ENCODE data around the gene PSORS1C2. TPM values are rescaled to one million over a fixed set of nuclear protein-coding genes. Genes with fewer than 3 reads are reported as not detected.

PSORS1C2 gene
- total RNA-seq, 3 donors from 2014 or later (not counting 1 experiment from before 2014, with no cell fraction given): not detected

DNA sequence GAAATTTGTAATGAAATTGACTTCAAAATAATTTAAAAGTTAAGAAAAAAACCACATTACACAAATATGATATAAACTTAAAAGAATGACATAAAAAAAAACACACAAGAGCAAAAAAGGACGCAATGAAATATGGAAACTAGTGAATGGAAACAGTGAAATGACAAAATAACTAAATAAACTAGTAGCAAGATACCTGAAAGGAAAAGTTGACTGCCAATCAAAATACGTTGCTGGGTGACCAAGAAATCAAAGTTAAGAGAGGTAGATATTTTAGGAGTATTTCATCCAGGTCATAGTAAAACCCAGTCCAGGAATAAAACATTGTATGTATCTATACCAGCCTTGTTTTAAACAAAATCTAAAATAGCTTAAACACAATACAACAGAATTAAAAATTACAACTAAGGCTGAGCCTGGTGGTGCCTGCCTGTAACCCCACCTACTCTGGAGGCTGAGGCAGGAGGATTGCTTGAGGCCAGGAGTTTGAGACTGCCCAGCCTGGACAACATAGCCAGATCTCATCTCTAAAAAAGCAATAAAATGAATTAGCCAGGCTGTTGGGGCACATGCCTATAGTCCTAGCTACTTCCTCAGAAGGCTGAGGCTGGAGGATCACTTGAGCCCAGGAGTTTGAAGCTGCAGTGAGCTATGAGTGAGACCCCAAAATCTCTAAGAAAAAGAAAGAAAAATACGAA is 48.4 kb downstream of the PSORS1C2 start:
- no peak overlapping the region for H3K27ac ChIP-seq (ENCODE audit: low read length)
- Mint-ChIP-seq H3K4me1 (peaks cover 16 to 23% of the 10 kb centered on the region in 2 donors), H3K9me3 (no peaks in the 10 kb centered on the region), H3K36me3 (no peaks in the 10 kb centered on the region), H3K27ac (no peak overlapping the region), H3K4me3 (no peak overlapping the region), H3K27me3 (ENCODE audit: low read depth in 2 of 2) (peaks cover 2 to 12% of the 10 kb centered on the region in 2 donors)
- no peaks in the 10 kb centered on the region for H3K36me3 ChIP-seq (ENCODE audit: control insufficient read depth, insufficient read depth, low read length)
- DNase-seq (no peak), ATAC-seq (no peak)
- H3K27me3 ChIP-seq (ENCODE audit: control insufficient read depth, insufficient read depth, low read length): peaks cover 5% of the 10 kb centered on the region
- no peaks in the 10 kb centered on the region for H3K9me3 ChIP-seq (ENCODE audit: control insufficient read depth, insufficient read depth, low read length)
- H3K4me3 ChIP-seq (ENCODE audit: low read length): no peak overlapping the region
- intact Hi-C loops (cut with micrococcal nuclease): no loop called here
- 100% methylated on average over 1 of the region's 3 CpGs for WGBS (ENCODE audit: insufficient coverage)
- TF ChIP-seq, protein P1, sequence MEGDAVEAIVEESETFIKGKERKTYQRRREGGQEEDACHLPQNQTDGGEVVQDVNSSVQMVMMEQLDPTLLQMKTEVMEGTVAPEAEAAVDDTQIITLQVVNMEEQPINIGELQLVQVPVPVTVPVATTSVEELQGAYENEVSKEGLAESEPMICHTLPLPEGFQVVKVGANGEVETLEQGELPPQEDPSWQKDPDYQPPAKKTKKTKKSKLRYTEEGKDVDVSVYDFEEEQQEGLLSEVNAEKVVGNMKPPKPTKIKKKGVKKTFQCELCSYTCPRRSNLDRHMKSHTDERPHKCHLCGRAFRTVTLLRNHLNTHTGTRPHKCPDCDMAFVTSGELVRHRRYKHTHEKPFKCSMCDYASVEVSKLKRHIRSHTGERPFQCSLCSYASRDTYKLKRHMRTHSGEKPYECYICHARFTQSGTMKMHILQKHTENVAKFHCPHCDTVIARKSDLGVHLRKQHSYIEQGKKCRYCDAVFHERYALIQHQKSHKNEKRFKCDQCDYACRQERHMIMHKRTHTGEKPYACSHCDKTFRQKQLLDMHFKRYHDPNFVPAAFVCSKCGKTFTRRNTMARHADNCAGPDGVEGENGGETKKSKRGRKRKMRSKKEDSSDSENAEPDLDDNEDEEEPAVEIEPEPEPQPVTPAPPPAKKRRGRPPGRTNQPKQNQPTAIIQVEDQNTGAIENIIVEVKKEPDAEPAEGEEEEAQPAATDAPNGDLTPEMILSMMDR (IDR thresholded peaks at IDR 0.05): no peak
- H3K4me1 ChIP-seq (ENCODE audit: control insufficient read depth, insufficient read depth, low read length): peaks cover 18% of the 10 kb centered on the region

Other genes with a start within 250 kb of the PSORS1C2 start
- 10 to 100 TPM; 13.5 to 17.9 (median 15.7) TPM for gene GTF2H4, start 230.9 kb downstream of the PSORS1C2 start, total RNA-seq
- gene VARS2, start 224.8 kb downstream of the PSORS1C2 start, total RNA-seq: 10 to 100 TPM; 16.9 to 36.7 (median 24.5) TPM
- gene SFTA2, start 206.9 kb downstream of the PSORS1C2 start, total RNA-seq: not detected
- gene MUCL3, start 198.1 kb downstream of the PSORS1C2 start, total RNA-seq: not detected
- not detected for gene MUC21, start 155.3 kb downstream of the PSORS1C2 start, total RNA-seq
- not detected for gene MUC22, start 128.6 kb downstream of the PSORS1C2 start, total RNA-seq
- gene C6orf15, start 26.5 kb downstream of the PSORS1C2 start, total RNA-seq: not detected
- gene PSORS1C1, start 24.3 kb downstream of the PSORS1C2 start, total RNA-seq: not detected
- gene CDSN, start 18.6 kb downstream of the PSORS1C2 start, total RNA-seq: not detected
- gene CCHCR1, start 18.7 kb upstream of the PSORS1C2 start, total RNA-seq: 10 to 100 TPM; 13.0 to 20.7 (median 16.9) TPM
- 10 to 100 TPM in 1 of 3 donors, 1 to 10 TPM in 2; 7.2 to 12.0 (median 9.2) TPM for gene TCF19, start 19.5 kb upstream of the PSORS1C2 start, total RNA-seq
- not detected for gene POU5F1, start 31.6 kb upstream of the PSORS1C2 start, total RNA-seq
- gene HLA-C, start 133.0 kb upstream of the PSORS1C2 start, total RNA-seq: 1,000 to 10,000 TPM; 2,828 to 3,894 (median 3,245) TPM
- gene HLA-B, start 218.1 kb upstream of the PSORS1C2 start, total RNA-seq: over 10,000 TPM in 2 of 3 donors, 1,000 to 10,000 TPM in 1; 9,586 to 11,061 (median 11,048) TPM